Measurements from ENCODE around the gene CAMTA1.

CAMTA1 gene

DNA sequence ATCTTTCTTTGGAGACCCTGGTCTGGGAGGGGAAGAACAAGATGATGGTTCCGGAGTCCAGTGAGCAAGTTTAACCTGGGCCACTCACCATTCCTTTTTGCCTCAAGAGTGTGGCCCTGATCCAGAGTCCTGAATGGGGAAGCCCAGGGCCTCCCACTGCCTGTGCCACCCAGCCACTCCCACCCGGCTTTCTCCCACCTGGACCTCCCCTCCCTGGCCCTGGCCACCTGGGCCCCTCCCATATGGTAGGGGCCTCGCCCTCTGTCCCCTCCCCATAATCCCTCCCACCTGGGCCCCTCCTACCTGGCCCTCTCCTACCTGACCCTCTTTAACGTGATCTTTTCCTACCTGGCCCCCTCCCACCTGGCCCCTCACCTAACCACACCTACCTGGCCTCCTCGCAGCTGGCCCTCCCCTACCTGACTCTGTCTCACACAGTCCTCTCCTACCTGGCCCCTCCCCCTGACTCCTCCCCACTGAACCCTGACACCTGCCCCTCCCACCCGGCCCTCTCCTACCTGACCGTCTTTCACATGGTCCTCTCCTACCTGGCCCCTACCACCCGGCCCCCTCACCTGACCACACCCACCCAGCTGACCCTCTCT lies 765.1 kb downstream of the CAMTA1 start:
- DNase-seq (ENCODE audit: insufficient read length, low spot score) (no peak), FAIRE-seq (no peak)
- TF ChIP-seq, protein P1, sequence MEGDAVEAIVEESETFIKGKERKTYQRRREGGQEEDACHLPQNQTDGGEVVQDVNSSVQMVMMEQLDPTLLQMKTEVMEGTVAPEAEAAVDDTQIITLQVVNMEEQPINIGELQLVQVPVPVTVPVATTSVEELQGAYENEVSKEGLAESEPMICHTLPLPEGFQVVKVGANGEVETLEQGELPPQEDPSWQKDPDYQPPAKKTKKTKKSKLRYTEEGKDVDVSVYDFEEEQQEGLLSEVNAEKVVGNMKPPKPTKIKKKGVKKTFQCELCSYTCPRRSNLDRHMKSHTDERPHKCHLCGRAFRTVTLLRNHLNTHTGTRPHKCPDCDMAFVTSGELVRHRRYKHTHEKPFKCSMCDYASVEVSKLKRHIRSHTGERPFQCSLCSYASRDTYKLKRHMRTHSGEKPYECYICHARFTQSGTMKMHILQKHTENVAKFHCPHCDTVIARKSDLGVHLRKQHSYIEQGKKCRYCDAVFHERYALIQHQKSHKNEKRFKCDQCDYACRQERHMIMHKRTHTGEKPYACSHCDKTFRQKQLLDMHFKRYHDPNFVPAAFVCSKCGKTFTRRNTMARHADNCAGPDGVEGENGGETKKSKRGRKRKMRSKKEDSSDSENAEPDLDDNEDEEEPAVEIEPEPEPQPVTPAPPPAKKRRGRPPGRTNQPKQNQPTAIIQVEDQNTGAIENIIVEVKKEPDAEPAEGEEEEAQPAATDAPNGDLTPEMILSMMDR (IDR thresholded peaks at IDR 0.05; ENCODE audit: insufficient read depth, missing control alignments): no peak

DNA sequence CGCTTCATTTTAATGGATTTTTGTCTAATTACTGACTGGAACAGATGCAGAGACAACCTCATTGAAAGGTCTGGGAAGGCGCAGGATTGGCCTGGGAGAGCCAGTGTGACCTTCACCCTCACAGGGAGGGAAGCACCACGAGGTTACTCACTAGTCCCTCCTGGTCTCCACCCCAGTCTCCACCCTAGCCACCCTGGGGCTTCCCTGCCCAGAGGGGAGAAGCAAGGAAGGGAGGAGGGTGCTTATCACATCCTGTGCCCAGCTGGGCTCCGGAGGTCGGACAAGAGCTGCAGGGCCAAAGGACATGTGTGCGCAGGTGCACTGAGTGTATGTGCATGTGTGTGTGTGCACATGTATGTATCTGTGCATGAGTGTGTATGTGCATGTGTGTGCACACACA lies 765.7 kb downstream of the CAMTA1 start:
- TF ChIP-seq, protein P1 (IDR thresholded peaks at IDR 0.05; ENCODE audit: insufficient read depth, missing control alignments): no peak
- no peak for FAIRE-seq
- DNase-seq (ENCODE audit: insufficient read length, low spot score): no peak

DNA sequence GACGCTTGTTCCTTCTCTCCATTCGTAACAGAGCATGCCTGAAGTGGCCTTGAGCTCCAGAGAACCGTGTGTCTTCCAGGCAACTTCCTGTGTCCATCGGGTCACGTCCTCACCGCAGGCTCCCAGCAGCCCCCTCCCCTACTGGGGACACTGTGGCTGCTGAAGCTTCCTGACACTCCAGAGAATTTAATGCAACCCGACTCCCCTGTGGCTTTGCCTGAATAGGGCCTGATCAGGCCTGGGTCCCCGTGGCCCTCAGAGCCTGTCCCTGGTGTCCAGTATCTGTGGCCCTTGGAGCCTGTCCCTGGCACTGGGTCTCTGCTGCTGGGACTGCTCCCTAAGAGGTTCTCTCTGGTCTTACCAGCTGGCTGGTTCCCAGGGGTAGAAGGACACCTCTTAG lies 766.2 kb downstream of the CAMTA1 start:
- FAIRE-seq (no peak), DNase-seq (ENCODE audit: insufficient read length, low spot score) (no peak)
- TF ChIP-seq, protein P1 (IDR thresholded peaks at IDR 0.05; ENCODE audit: insufficient read depth, missing control alignments): no peak

DNA sequence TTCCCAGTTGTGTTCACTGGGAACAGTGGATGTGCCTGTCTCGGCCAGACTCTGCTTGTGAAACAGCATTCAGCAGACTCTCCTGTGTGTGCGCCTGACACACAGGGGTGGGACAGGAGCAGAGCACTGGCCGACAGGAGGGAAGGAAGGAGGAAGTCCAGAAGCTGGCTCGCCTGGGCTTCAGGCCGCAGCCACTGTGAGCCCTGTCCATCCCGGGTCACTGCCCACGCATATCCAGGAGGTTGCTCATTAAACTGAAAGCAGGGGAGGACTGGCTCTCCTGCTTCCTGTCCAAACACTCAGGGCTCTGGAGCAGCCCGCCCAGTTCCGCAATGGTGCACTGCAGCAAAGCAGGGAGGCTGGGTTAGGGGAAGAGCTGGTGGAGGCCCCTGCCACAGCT lies 767.1 kb downstream of the CAMTA1 start:
- DNase-seq (ENCODE audit: insufficient read length, low spot score) (no peak), FAIRE-seq (no peak)
- TF ChIP-seq, protein P1 (IDR thresholded peaks at IDR 0.05; ENCODE audit: insufficient read depth, missing control alignments): no peak

DNA sequence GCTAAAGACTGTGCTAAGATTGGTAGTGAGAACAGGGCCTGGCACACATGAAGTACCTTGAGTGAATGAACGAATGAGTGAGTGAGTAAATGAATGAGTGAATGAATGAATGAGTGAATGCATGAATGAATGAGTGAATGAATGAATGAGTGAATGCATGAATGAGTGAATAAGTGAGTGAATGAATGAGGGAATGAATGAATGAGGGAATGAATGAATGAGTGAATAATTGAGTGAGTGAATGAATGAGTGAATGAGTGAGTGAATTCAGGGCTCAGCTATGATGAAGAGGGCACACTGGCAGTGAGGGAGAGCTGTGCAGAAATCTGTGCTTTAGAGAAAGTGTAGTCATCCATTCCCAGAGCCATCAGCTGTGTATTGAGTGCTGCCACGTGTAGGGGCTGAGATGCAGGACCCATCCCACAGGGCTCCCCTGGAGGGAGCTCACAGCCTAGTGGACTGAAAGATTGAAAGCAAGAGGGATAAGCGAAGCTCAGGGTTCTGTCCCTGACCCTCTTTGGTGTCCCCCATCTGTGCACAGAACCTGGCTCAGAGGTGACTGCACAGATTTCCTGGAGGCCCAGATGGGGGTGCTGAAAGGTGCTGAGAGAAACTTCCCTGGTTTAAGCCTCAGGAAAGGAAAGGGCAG lies 767.9 kb downstream of the CAMTA1 start:
- FAIRE-seq (no peak), DNase-seq (ENCODE audit: insufficient read length, low spot score) (no peak)
- TF ChIP-seq, protein P1 (IDR thresholded peaks at IDR 0.05; ENCODE audit: insufficient read depth, missing control alignments): no peak

DNA sequence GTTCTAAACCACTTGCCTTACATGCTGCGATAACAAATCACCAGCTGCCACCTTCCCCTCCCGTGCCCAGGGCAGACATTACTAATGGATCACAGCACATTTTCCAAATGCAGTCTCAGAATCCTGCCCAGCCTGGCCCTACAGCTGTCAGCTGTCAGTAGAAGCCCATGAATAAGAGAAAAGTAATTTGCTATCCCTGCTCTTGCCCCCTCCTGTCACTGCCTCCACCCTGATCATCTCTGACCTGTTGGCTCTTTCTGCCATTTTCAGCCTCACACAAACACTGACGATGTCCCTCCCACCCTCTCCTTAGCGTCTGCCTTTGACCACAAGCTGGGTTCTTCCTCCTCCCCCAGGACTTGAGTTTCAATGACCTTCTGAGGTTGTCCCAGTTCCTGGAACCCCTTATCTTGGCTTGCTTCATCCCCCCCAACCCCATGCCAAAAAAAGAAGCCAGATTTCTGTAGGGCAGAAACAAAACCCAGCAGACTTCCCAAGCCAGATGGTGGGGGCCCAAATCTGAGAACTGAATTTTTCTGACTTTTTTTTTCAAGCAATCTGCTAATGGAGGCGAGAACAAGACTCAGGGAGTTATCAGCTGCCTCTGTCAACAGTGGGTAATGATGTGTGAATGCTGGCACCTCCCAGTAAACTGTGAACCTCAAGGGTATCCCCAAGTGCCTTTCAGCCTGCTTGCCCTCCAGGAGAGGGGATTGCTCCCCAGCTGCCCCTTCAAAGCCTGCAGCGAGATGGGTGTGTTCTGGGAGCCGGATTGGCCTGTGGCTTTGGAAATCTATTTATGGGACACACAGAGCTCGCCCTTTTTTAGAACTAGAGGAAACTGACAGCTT lies 769.4 kb downstream of the CAMTA1 start:
- DNase-seq (ENCODE audit: insufficient read length, low spot score) (no peak), FAIRE-seq (no peak)
- TF ChIP-seq, protein P1 (IDR thresholded peaks at IDR 0.05; ENCODE audit: insufficient read depth, missing control alignments): no peak
